ENCODE results near the gene PDLIM3.
"Not testable (repeated sequence)": the region's sequence is repeated elsewhere in the genome, so short reads cannot be mapped to it uniquely, and the experiment has no call there.

The PDLIM3 gene

DNA sequence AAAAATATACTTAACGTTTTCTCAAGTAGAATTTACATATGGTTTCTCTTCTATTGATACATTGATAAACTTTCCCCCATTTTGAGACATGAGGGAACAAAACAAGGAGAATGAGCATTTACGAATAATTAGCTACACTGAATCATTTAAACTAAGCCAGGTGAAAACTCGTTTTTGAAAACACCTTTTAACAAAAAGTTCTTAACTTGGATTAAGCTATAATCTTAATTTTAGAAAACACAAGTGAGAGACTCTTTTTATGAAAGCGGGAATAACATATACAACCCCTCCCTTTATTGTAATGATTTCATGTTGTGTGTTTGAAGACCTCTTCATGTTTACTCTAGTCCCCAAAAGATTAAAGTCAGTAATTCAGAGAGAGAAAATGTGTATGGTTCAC, 20.1 kb downstream of the PDLIM3 start:
- no peak for DNase-seq

DNA sequence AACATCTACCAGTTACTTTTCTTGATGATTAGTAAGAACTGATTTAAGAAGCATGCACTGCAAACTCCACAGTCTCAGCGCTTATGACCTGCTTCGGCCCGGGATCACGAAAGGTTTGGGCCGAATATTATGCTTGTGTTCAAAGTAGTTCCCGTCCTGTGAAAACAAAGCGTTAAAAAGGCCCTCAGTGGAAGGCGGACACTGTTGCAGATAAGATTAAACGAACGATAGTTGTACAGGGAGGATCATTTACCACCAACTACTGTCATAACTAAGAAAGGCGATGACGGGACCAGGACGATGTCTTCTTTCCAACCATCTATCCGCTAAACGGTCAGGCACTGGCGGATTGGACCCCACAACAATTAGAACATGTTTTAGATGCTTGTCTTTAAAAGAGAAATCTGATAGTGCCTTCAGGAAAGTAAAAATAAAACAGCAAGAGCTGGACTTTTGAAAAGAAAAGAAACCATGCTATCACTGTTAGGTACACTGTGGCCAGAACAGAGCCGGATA, 21.1 kb downstream of the PDLIM3 start:
- no peak for DNase-seq

DNA sequence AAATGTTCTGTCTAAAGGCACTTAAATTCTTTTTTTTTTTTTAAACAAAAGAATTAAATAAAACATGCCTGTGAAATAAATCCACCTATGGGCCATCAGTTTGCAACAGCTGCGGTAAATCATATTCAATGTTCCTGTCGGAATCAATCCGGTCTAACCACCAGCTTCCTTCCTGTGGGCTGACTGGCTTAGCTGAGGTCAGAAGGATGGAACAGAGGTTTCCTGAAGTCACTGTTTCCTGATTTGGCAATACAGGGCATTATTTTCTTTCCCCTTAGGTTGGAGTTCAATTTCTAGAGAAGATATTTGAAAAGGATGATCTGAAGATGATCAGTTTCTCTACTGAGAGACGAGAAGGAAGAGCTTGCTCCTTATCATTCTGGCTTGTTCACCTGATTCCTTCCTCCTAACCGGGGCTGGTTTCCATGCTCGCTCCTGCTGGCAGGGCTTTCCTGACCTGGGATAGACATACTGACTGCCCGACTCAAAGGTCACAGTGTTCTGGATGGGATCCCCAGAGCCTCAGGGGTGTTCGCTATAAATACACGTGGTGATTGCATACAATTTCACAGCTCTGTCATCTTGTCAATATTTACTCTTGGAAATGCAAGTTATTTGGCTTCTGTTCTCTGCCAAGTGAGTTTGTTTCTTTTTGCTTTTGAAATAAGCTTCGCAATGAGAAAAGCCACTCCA, 21.7 kb downstream of the PDLIM3 start:
- no peak for DNase-seq

DNA sequence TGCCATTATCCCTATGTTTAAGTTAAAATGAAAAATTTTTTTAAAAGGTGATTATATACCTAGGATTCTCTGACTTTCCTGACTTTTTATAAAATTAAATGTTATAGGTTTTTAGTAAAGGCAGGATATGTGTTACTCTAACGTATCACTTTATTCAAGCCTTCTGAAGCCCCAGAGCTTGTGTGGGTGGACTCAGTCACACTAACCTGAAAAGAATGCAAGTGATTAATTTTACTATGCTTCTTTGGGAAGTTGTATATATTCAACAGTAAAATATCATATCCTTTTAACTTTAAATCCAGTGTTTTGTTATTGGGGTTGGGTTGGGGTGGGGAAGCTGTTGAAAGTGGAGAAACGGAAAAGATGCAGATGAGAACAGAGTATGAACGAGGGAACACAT, 22.8 kb downstream of the PDLIM3 start:
- no peak for DNase-seq

DNA sequence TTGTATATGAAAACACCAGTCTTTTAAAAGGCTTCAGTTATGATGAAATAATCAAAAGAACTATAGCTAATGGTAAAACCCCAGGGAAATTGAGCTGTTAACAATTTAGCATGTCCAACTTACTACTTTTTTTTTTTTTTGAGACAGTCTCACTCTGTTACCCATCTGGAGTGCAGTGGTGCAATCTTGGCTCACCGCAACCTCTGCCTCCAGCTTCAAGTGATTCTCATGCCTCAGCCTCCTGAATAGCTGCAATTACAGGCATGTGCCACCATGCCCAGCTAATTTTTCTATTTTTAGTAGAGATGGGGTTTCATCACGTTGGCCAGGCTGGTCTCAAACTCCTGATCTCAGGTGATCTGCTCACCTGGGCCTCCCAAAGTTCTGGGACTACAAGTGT, 24.1 kb downstream of the PDLIM3 start:
- not testable (repeated sequence) for DNase-seq

DNA sequence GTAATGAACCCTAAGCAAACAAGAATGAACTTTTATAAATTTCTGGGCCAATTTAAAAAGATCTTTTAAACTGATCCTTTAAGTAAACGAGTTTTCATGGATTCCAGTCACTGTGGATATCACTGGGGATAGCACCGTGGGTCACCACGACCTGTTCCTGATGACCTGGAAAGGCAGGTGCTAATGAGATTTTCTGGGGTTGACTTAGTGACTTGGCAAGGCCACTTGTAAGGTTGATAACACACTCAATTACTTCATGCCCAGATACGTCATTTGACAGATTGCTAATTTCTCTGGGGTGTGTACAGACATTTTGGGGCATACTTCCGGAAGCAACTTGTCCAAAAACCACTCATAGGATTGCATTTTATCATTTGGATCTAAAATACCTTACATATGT, 24.5 kb downstream of the PDLIM3 start:
- no peak for DNase-seq

DNA sequence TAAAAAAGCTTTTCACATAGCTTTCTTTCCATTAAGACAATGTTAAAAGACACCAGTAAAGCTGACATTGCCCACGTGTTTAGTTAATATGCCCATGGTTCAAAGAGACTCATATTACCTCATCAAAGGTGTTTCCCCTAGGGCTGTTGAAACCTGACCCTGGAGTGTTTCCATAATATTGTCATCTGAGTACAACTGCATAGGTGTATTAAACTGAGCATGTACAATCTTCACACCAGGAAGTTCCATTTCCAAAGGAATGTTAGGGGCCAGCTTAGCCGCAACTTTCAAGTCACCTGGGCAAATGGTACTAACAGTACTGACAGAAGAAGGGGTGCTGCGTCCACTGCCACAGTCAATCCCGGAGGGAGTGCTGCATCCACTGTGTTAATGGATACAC, 27.1 kb downstream of the PDLIM3 start:
- no peak for DNase-seq

DNA sequence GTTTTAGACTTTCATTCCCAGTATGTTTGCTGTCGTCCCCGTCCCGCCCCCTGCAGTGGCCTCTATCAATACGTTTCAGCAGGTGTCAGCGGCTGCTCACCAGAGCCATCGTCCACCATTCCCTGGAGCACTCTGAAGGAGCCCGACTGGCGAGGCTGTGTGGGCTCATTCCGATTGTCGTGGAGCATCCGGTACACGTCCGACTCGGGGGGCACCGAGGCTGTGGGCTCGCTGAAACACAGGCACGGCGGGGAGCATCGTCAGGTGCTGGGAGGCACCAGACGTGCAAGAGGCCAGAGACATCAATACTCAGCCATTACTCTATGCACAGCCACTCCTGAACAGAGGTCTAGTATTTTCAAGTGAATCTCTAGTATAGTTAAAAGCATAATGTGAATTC, 28.9 kb downstream of the PDLIM3 start:
- DNase-seq, result no peak

DNA sequence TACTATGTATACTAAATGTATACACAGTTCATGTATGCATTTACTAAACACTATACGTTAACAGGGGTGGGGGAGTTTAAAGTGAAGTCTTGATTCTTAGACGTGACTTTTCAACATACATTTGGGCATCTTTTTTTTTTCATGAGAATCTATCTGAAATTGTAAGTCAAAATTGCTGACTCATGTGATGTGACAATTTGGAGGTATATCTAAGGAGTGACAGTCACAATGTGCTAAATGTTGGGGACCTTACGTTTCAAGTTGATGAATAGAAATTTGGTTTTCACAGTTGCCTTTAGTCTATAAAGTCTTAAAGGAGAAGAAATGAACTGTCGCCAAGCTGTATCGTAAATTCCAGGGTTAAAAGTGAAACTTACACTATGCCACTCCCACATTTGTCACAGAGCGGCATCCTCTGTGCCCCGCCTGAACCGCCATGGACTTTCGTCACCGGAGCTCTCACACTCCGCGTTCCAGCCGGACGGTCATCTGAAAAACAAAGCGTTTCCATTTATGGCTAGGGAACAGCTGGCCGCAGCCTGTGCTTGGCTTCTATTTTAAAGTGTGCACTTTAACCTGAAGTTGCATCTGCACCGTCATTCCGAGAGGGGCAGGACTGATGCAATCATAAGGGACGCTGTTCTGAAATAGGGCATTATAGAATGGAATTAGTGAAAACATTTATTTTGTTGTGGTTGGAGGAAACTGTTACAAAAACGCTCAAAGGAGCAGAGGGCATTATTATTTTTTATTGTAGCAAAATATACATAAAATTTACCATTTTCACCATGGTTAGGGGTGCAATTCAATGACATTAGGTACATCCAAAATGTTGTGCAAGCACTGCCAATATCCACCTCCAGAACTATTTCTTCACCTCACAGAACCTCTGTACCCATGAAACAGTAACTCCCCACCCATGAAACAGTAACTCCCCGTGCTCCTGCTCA, 30.9 kb downstream of the PDLIM3 start:
- peak; percentile 67 for DNase-seq

DNA sequence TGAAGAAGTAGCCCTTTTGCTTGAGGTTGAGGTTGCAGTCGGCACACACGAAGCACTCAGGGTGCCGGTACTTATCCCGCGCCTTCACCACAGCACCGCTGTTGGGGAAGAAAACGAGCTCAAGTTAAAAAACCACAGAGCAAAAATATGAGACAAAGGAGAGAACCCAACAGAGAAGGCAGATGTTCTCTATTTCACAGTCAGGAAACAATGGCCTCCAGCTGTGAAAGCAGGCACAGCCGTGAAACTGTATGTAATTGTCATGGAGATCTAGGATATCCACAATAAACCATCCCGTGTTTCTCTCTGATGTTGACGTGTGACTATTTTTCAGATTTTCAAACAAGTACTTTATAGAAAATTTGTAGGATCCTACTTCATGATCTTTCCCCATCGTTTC, 32.9 kb downstream of the PDLIM3 start:
- no peak for DNase-seq

DNA sequence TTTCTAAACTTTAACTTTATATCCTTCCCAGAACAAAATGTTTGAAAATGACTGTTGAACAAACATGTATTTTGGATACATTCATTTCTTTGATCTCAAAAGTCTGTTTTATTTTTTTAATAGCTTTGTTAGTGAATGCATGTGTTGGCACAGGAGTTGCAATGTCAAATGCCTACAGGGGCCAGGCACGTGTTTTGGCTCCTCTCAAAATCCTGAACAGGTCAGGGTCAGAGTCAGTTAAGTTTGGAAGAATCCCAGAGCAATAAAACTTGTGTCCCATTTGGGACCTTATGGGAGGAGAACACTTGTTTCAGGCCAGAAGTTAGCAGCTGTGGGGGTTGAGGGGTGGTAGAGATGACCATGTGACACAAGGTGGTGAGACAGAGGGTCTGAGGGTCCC, 34.7 kb downstream of the PDLIM3 start:
- no peak for DNase-seq

DNA sequence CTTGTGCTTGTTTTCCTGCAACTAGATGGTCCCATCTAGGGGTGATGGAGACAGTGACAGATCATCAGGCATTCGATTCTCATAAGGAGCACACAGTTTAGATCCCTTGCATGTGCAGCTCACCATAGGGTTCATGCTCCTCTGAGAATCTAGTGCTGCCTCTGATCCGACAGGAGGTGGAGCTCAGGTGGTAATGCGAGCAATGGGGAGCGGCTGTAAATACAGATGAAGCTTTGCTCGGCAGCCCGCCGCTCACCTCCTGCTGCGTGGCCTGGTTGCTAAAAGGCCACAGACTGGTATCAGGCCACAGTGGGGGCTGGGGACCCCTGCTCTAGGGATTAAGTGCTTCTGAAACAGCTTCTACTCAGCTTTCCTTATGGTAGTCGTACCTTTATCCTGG, 35.3 kb downstream of the PDLIM3 start:
- DNase-seq, result no peak

DNA sequence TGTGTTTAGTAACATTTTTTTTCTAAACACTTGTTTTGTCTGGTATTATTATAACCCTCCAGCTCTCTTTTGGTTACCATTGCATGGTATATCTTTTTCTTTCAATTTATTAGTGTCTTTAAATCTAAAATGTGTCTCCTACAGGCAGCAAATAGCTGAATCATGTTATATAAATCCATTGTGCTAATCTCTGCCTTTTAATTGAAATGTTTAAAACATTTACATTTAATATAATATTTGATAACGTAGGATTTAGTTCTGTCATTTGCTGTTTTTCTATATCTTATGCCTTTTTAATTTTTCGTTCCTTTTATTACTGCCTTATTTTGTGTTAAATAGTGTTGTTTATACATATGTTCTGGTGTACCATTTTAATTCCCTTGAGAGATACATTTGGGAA, 46.7 kb downstream of the PDLIM3 start:
- DNase-seq, result no peak

DNA sequence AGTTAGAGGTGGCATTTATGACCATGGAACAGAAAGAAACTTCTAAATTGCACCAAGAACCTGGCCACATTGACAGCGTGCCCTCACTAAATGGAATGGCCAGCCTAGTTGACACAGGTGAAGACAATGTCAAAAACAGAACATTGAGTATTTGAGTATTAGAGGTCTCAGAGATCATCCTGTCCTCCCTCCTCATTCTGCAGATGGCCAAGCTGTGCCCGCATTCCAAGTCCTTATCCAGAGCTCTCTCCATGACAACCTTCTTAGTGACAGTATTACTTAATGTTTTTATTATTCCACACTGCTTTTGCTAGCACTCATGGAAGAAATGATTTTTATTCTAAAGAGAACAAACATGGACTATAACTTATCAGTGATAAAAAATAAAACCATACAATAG, 53.9 kb downstream of the PDLIM3 start:
- DNase-seq, result no peak

DNA sequence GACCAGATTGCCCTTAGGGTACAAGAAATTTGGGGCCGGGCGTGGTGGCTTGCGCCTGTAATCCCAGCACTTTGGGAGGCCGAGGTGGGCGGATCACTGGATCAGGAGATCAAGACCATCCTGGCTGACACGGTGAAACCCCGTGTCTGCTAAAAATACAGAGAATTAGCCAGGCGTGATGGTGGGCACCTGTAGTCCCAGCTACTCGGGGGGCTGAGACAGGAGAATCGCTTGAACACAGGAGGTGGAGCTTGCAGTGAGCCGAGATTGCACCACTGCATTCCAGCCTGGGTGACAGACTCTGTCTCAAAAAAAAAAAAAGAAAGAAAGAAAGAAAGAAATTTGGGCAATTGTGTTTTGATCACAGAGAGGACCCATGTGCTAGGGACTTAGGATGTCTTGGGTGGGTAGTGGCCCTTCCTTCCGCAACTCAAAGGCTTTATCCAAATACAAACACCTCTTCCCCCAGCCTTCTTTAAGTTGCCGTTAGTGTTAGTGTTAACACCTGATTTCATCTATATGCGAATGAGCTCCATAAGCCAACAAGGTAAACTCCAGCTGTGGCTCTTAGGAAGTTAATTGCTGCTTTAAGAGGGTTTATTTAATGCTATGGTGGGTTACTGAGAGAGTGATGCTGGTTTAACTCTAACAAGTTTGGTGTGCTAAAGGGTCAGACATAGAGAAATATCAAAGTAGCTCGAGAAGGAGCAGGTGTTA, 55.1 kb downstream of the PDLIM3 start:
- DNase-seq, result no peak

DNA sequence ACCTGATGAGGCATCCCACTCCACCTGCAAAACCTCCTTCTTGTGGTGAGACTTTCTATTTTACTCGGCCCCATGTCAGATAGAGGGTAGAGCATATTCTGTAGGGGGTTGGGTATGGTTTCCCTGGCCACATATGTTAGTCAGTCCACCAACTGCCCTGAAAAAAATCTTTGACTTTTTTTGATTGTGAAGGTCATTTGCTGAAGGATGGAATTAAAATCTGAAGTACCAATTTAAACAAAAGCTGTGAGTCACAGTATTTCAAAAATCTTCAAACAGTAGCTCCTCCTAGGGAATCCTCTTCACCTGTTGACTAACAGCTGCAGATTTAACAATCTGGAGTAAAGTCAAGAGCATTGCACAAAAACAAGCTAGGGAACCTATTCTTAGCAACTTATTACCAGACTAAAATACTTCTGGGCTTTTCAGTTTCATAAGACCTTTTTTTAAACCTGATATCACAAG, 55.8 kb downstream of the PDLIM3 start:
- no peak for DNase-seq

DNA sequence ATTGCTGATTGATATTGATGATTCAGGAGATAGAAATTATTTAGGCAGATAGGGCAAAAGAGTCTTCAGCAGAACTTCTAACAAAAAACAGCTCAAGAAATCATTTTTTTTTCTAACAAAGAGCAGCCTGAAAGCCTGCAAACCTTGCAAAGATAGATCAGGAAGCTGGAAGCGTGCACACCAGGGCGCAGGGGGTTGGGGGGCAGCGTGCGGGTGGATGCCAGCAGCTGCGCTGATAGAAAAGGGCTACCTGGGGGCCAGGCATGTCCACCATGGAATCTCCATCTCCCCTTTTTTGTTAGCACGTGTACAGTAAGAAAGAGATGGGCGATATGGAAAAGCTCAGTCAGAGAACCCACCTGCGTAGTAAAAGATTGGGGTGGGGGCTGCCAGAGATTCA, 62.1 kb downstream of the PDLIM3 start:
- DNase-seq, result no peak

DNA sequence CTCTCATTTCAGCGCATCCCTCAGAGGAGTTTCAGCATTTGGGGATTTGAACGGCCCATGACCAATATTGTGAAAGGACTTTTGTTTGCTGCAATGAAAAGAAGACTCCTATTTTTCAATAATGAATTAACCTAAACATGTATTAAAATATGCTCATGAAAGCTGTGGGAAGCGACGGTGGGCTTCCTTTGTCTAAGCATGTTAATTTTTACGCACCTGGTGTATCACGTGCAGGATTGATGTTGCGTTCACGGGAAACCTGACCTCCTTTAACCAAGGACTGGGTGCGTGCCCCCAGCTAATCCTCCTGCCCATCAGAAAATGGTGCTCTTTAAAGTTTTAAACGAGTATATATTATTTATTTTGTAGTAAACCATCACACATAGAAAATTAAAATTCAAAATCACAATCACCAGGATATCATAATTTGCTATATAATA, 63.2 kb downstream of the PDLIM3 start:
- no peak for DNase-seq

DNA sequence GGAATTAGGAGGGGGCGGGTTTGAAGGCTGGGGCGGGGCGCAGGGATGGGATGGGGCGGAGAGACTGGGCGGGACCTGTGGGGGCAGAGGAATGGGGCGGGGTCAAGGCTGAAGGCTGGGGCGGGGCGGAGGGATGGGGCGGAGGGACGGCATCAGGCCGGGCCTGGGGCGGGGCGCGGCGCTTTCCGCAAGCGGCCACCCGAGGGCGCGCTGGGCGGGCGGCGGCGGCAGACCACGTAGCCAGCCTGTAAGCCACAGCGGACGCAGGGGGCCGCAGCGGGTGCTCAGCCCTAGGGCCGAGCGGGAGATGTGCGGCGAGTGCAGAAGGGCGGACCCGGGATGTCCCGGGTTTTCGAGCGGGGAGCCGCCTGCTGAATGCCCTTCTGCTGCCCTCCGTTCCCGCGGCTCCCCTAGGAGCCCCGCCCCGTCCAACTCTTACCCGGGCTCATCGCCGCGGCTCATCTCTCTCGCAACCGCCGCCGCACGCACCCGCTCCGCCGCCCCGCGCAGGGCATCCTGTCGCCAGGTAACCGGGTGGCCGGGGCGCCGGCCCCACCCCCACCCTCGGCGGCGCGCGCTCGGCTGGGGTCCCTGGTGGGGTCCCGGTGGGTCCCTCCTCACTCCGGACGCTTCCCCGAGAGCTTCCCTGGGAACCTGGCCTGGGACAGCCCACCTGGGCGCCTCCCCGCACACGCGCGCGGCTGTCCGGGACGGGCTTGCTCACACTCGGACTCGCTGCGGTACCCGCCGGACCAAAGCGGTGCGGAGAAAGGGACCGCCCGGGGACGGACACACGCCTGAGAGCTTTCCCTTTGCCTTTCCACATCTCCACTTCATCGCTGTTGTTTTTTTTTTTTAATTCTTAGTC, 63.8 kb downstream of the PDLIM3 start, which contains the start of gene CCDC110:
TSS of gene CCDC110 (minus strand) at position 499 of the 868 bp plus-strand sequence. CDS start at position 449, 50 bp downstream.
- peak; percentile 97 for DNase-seq

DNA sequence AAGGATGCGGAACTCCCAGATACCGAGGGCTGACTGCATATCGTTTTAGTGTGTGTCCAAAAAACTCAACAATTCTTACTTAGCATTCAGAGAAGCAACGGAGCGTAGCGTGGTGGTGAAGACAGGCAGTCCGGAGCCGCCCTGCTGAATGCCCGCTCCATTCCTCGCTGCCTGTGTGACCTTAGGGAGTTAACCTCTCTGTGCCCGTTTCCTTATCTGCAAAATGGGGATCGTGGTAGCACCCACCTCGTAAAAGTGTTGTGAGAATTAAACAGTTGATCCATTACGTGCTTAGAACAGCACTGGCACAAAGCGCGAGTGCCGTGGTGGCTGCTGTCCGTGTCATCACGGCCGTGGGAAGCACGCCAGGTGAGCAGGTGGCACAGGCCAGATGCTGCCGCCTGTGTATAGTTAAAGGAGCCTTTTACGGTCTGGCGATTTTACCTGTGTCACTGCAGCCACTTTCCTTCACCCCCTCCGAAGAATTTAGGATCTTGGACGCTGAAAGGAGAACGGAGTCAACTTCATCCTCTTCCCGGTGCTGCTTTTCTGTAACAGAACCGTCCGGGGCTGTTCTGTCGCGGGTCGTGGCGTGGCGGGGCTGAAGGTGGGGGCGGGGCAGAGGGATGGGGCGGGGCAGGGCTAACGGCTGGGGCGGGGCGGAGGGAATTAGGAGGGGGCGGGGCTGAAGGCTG, 64.7 kb downstream of the PDLIM3 start:
- peak; percentile 69 for DNase-seq

DNA sequence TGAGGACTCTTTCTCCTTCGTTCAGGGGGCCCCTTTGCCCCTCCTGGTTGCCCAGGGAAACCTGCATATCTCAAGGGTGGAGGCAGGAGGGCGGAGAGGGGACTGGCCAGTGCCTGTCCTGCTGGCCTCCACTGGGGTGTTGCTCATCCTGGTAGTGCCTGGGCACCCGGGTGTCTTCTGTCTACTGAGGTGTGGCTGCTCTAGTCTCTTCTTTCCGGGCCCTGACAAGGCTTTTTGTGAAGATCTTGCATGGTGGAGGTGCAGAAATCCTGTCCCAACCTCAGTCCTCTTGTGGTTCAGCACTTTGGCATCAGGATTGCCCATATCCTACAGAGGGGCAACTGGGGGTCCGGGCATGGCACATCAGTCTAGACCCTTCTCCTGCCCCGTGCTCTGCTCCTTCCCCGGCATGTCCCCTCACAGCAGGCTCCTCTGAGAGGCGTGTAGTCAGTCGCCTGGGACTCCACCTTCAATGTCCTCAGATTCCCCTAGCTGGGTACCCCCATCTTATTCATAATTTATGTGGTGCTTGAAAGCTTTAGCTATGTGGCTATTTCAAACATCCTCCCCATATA, 65.6 kb downstream of the PDLIM3 start:
- no peak for DNase-seq
